SW480 (cell line): ENCODE results near the gene IGFBP6.
A peak's percentile ranks its signal among the peaks of the same experiment; 100 is the strongest.

Experiments
- DNase-seq: peaks from one replicate; pipeline ENCODE4 v3.0.0-alpha.2; 2016; ENCODE audit warnings: low spot score

Gene IGFBP6, protein sequence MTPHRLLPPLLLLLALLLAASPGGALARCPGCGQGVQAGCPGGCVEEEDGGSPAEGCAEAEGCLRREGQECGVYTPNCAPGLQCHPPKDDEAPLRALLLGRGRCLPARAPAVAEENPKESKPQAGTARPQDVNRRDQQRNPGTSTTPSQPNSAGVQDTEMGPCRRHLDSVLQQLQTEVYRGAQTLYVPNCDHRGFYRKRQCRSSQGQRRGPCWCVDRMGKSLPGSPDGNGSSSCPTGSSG

GRCh38 chr12:53097564-53098353, at the start of gene IGFBP6:
IGFBP6 (plus strand) TSS chr12:53097667; CDS start chr12:53097718, 51 bp downstream.
- peak; percentile 62 for DNase-seq

- peak; percentile 83 for DNase-seq
Measured at GRCh38 chr12:53048033-53048779, 49.3 kb upstream of the IGFBP6 start.

DNA sequence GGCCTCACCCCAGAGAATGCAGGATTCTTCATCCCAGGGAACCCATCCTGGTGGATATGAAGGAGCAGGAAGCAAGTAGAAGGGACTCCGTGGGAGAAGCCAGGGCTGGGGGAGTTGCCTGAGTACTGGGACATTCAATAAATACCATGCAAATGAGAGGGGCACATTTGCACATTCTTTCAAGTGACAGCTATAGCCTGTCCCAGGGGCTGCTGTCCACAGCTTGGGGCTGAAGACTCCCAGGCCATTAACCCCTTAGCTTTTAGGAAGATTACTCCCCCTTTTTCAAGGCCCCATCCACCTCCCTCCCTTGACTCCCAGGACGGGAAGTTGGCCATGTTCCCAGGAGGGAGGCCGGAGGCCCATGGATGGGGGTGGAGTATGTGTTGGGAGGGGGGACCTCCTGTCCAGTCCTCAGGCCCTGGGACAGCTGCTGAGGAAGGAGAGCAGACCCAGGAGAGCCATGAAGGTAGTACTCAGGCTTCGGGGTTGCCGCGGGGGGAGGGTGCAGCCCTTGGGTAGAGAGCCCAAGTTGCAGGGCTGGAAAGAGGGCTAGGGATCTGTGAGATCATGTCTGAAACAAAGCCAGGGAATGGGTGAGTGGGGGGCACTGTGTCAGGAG, 48.6 kb upstream of the IGFBP6 start:
- no peak for DNase-seq

DNA sequence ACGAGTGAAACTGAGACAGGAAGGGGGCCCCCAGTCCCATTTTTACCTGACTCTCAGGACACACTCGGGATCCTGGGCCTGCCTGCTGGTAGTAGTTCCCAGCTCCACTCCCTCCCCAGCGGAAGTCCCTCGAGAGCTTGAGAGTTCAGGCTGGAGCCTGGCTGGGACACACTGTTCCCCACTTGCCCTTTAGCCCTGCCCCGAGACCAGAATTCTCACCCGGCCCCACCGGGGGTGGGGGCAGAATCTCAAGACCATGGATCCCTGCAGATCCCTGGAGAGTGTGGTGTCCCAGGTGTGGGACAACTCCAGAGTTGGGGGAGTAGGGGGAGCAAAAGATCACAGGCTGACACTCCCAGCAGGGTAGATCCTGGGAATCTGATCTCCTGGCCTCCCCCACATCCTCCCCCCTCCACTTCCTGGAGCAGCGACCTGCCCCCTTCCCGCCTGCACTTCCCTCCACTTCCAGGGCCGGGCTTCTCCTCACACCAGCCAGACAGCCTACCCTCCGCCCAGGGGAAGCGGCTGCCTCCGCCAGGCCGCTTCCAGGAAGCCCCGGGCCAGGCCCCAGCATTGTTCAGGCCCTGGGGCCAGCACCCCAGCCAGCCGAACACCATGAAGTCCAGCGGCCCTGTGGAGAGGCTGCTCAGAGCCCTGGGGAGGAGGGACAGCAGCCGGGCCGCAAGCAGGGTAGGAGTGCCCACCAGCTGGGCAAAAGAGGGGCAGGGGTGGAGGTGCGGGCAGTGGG, 47.7 kb upstream of the IGFBP6 start, which contains the start of gene TNS2:
Gene TNS2 (plus strand): TSS at position 495 of the 748 bp plus-strand sequence. CDS start 121 bp downstream, at position 616.
- peak; percentile 60 for DNase-seq

- DNase-seq = no peak
Measured at GRCh38 chr12:53050426-53051057, 46.9 kb upstream of the IGFBP6 start.

- DNase-seq = no peak
Measured at GRCh38 chr12:53051058-53051880, 46.2 kb upstream of the IGFBP6 start.

GRCh38 chr12:53051881-53052412, 45.5 kb upstream of the IGFBP6 start:
- no peak for DNase-seq

- DNase-seq = no peak
Measured at GRCh38 chr12:53052419-53053217, 44.8 kb upstream of the IGFBP6 start.

DNA sequence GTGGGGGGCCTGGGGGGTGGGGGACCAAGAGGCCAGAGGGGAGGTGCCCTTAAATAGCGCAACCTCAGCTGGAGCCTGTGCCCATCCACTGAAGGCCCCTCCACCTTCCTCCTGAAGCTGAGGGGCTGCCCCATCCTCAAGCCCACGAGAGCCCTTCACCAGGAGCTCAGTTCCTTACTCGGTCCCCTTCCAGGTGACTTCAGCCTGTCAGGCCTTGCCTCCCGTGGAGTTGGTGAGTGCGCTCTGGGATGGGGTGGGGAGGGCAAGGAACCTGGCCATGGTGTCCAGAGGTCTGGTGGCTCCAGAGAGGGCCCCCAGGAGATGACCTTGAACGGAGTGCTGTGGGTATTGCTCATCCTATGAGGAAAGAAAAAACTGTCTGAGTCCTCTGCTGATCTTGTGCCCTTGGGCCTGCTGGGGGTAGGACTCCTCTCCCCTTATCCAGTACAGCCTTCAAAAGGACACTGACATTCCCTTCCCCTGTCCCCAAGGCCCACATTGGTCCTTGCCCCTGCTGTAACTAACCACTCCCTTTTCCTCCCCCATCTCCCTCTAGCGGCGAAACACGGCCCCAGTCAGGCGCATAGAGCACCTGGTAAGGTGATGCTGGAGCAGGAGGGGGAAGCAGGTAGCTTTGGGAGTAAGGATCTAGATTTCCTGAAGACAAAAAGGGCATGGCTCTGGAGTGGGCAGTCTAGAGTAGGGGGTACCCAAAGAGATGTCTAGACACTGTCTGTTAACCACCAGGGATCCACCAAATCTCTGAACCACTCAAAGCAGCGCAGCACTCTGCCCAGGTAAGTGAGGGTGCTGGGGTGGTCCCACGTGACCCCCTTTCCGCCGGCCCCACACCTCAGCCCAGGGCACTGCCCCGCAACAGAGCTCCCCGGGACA, 44.0 kb upstream of the IGFBP6 start:
- peak; percentile 83 for DNase-seq

- peak; percentile 97 for DNase-seq
Measured at GRCh38 chr12:53054112-53054878, 43.2 kb upstream of the IGFBP6 start.

DNA sequence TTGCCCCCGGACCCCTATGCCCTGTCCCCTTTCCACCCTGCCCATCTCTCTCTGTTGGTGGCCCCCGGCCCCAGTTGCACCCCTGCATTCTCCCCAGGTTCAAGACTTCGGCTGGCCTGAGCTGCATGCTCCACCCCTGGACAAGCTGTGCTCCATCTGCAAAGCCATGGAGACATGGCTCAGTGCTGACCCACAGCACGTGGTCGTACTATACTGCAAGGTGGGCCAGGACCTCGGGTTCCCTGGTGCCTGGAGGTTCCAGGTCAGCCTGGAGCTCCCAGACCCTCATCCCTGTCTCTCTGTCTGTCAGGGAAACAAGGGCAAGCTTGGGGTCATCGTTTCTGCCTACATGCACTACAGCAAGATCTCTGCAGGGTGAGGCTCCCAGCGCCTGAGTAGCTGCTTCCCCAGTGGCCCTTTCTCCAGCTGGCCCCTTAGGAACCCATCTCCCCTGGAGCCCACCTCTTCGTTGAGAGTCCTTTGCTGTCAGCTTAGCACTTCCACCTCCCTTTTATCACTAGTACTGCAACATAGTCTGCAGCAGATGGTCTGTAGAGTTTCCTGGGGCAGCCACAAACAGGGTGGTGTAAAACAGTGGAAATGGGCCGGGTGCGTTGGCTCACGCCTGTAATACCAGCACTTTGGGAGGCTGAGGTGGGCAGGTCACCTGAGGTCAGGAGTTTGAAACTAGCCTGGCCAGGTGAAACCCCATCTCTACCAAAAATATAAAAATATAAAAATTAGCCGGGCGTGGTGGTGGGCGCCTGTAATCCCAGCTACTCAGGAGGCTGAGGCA, 41.8 kb upstream of the IGFBP6 start:
- DNase-seq = no peak

- no peak for DNase-seq
Measured at GRCh38 chr12:53056296-53056695, 41.2 kb upstream of the IGFBP6 start.

DNA sequence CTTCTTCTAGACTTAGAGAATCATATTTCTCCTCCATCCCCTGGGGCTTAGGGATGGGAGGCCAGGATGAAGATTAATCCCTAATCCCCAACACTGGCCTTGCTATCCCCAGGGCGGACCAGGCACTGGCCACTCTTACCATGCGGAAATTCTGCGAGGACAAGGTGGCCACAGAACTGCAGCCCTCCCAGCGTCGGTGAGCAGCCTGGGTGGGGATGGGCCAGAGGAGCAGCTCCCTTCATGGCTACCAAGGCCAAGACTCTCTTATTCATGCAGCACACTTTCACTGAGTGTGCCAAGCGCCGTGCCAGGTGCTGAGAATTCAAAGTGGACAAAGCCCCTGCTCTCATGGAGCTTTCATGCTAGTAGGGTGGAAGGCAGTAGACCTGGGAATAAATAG, 40.6 kb upstream of the IGFBP6 start:
- DNase-seq = no peak

- DNase-seq = no peak
Measured at GRCh38 chr12:53057816-53058500, 39.5 kb upstream of the IGFBP6 start.

DNA sequence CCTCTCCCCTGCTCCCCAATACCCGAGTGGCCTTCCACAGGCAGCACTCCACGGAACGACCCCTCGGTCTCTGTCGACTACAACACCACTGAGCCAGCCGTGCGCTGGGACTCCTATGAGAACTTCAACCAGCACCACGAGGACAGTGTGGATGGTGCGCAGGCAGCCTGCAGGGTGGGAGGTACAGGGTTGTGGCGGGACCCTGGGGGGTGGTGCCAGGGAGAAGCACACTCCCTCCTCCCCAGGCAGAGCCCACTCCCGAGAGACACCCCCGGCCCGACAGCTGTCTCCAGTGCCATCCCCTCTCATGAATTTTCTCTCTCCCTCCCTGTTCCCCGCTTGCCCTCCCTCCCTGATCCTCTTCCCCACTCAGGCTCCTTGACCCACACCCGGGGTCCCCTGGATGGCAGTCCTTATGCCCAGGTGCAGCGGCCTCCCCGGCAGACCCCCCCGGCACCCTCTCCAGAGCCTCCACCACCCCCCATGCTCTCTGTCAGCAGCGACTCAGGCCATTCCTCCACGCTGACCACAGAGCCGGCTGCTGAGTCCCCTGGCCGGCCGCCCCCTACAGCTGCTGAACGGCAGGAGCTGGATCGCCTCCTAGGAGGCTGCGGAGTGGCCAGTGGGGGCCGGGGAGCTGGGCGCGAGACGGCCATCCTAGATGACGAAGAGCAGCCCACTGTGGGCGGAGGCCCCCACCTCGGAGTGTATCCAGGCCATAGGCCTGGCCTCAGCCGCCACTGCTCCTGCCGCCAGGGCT, 38.6 kb upstream of the IGFBP6 start:
- DNase-seq = no peak
